IPS DF 4.7 (cell line): ENCODE results near the gene GSTA3.
"Not testable (repeated sequence)": the region's sequence is repeated elsewhere in the genome, so short reads cannot be mapped to it uniquely, and the experiment has no call there.

Experiments
- DNase-seq: peaks from one replicate; pipeline ENCODE4 v3.0.0-alpha.2; 2013; ENCODE audit warnings: low spot score; ENCODE audit errors: extremely low read depth

GSTA3 gene

GRCh38 chr6:52868240-52868639 is 41.3 kb downstream of the GSTA3 start:
- DNase-seq = no peak

- not testable (repeated sequence) for DNase-seq
Measured at GRCh38 chr6:52861151-52861550, 48.3 kb downstream of the GSTA3 start.

- DNase-seq = no peak
Measured at GRCh38 chr6:52858416-52858815, 51.1 kb downstream of the GSTA3 start.

GRCh38 chr6:52856137-52856536 is 53.4 kb downstream of the GSTA3 start:
- DNase-seq = not testable (repeated sequence)

GRCh38 chr6:52849137-52849536 is 60.4 kb downstream of the GSTA3 start:
- DNase-seq = no peak
